Activated effector memory CD4-positive, alpha-beta T cell treated with Interleukin-2 at 50 U/mL for 16 hours (primary cell): ENCODE data around the gene FBXO36.

ENCODE experiments used
- DNase-seq: peaks from one replicate; pipeline ENCODE4 v3.0.0-alpha.2; 2020

FBXO36 gene

GRCh38 chr2:230053753-230054478 lies 131.6 kb downstream of the FBXO36 start:
- no peak for DNase-seq

- no peak for DNase-seq
These were observed 138.5 kb downstream of the FBXO36 start for GRCh38 chr2:230060672-230061293.
